Fibroblast of villous mesenchyme (primary cell): ENCODE results near the gene EHBP1L1. TPM values are rescaled to one million over a fixed set of nuclear protein-coding genes. Genes with fewer than 3 reads are reported as not detected.

ENCODE experiments used
- DNase-seq: peaks from one replicate; pipeline ENCODE4 v3.0.0-alpha.2; 2010; ENCODE audit warnings: low read depth
- H3K4me3 ChIP-seq: 2 replicates; pipeline ENCODE4 v1.5.1; 2011; ENCODE audit warnings: low read depth, mild to moderate bottlenecking, low read length
- total RNA-seq: library from RNA; depleted of rRNA; stranded (reverse); fragments of >200 nt; gene quantifications from 2 replicates; pipeline ENCODE4 v1.2.3, GENCODE V29; 2012
- TF ChIP-seq, protein P1 (sequence below): IDR thresholded peaks from 2 replicates; pipeline ENCODE4 v1.5.1; 2012; ENCODE audit warnings: low read depth, mild to moderate bottlenecking, low read length; ENCODE audit not compliant: insufficient read depth

EHBP1L1 gene
- total RNA-seq, 1 donor: 33.7 TPM

DNA sequence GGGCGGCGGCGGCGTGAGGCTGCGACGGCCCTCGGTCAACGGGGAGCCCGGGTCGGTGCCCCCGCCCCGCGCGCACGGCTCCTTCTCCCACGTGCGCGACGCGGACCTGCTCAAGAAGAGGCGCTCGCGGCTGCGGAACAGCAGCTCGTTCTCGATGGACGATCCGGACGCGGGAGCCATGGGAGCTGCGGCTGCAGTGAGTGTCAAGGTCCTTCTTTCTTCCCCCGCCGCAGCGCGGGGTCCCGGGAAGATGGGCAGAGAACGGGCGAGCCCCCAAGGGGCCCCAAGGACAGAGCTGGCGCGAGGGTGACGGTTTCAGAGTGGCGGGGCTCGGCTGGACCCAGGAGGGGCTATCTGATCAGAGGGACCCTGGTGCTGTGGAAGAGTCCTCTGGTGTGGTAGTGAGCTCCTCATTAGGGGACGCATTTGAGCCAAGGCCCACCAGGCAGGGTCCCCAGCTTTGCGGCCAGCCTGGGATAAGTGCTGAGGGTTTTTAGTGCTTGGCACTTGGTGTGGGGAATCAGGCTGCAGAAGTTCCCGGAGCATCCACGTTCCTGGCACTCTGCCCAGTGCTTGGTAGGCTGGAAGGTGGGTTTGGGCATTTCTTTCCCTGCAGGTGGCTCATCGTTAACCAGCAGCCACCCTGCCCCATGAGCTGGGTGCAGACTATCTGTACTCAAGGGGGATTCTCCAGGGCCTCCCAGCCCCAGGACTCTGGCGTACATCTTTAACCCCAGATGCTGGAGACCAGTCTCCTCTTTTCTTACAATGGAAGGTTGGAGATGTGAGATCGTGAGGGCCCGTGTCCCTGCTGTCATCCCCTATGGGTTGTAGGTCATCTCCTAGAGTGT lies 9.8 kb downstream of the EHBP1L1 start:
- H3K4me3 ChIP-seq: no peak overlapping the region
- TF ChIP-seq, protein P1, sequence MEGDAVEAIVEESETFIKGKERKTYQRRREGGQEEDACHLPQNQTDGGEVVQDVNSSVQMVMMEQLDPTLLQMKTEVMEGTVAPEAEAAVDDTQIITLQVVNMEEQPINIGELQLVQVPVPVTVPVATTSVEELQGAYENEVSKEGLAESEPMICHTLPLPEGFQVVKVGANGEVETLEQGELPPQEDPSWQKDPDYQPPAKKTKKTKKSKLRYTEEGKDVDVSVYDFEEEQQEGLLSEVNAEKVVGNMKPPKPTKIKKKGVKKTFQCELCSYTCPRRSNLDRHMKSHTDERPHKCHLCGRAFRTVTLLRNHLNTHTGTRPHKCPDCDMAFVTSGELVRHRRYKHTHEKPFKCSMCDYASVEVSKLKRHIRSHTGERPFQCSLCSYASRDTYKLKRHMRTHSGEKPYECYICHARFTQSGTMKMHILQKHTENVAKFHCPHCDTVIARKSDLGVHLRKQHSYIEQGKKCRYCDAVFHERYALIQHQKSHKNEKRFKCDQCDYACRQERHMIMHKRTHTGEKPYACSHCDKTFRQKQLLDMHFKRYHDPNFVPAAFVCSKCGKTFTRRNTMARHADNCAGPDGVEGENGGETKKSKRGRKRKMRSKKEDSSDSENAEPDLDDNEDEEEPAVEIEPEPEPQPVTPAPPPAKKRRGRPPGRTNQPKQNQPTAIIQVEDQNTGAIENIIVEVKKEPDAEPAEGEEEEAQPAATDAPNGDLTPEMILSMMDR: no peak
- DNase-seq: no peak

DNA sequence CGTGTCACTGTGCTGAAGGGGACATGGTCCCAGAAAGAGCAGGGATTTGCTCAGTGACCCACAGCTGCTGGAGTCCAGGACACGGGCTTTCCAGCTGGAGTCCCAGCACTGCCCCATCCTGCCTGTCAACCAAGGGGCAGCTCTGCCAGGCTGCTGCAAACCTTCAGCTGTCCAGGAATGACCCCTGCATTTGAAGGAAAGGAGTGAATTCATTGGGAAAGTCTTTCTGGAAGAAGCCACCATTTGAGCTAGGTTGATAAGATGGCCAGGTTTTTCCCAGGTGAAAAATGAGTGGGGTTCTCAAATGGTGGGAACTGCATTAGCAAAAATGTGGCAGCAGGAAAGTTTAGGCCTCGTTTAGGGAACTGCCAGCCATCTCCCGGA lies 10.4 kb downstream of the EHBP1L1 start:
- H3K4me3 ChIP-seq: no peak overlapping the region
- TF ChIP-seq, protein P1: no peak
- DNase-seq: no peak

DNA sequence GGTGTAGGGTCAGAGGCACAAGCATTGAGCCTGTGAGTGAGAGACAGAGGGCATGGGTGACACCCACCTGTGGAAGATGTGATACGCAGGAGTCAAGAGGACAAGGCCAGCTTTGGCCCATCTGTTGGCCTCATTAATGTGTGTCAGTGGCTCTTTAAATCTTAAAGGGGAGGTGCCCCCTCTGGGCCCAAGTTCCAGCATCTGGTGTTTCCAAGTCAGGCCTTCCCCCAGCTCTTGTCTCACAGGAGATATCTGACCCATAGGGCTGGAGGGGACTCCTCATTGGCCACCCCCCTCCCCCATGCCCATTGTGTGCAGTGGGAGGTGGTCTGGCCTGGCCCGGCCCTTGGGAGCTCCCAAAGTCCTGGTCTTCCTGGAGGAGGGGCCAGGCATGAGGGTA lies 10.8 kb downstream of the EHBP1L1 start:
- peak; percentile 88 for DNase-seq
- TF ChIP-seq, protein P1: no peak
- no peak overlapping the region for H3K4me3 ChIP-seq

DNA sequence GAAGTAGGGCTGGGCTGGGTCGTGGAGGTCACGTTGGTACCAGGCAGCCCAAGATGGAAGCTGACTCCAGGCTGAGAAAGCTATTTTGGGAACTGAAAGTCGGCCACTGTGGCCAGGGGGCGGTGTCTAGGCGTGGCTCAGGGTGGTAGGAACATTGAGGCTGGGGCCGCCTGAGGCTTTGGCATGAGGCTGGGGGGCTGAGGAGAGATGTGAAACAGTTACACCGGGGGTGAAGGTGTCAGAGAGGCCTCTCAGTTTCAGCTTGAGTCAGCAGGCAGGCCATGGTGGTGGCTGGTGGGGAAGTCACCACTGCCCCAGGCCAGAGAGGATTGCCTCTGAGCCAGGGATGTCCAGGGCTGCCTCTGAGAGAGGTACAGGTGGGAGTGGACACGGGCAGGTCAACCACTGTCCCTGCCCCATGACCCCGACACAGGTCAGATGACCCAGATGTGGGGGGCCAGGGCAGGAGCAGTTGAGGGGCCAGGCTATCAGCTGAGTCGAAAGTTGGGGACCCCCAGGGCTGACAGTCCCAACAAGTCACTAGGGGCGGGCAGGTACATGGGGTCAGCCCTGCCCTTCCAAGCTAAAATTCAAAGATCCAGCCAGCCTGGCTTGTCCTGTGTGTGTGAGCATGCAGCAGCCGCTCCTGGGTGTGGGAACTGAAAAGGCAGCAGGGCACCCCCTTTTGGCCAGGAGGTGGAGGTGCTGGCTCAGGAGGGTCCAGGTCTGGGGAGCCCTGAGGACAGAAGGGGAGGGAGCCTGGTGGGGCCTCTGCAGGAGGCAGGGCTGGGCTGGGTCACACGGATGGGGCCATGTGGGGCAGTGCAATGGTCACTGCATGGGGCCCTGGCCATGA lies 12.6 kb downstream of the EHBP1L1 start:
- no peak overlapping the region for H3K4me3 ChIP-seq
- DNase-seq: peak; percentile 73
- TF ChIP-seq, protein P1: peak; percentile 71

DNA sequence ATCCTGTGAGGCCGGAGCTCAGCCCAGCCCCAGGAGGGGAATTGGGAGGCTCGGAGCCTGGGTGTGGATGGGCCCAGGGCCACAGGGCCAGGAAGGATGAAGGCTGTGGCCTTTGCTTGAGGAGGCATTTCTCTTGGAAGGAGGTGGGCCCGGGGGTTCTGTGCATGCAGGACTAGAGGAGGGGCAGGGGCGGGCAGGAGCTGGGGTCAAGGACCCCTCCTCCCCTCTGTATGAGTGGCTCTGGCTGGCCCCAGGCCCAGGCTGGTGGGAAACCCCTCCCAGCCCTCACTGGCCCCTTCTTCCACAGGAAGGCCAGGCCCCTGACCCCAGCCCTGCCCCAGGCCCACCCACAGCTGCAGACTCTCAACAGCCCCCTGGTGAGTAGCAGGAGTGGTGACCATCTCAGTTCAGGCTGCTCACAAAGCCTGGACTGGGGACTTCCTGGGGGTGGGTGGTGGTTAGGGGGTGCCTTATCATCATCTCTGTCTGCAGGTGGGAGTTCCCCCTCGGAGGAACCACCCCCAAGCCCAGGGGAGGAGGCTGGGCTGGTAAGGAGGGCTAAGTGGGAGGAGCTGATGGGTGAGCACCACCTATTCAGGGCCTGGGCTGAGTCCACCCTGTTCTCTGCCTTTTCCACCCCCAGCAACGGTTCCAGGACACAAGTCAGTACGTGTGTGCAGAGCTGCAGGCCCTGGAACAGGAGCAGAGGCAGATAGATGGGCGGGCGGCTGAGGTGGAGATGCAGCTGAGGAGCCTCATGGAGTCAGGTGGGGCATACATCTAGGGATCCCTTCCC lies 13.8 kb downstream of the EHBP1L1 start:
- DNase-seq: no peak
- TF ChIP-seq, protein P1: no peak
- H3K4me3 ChIP-seq: no peak overlapping the region

DNA sequence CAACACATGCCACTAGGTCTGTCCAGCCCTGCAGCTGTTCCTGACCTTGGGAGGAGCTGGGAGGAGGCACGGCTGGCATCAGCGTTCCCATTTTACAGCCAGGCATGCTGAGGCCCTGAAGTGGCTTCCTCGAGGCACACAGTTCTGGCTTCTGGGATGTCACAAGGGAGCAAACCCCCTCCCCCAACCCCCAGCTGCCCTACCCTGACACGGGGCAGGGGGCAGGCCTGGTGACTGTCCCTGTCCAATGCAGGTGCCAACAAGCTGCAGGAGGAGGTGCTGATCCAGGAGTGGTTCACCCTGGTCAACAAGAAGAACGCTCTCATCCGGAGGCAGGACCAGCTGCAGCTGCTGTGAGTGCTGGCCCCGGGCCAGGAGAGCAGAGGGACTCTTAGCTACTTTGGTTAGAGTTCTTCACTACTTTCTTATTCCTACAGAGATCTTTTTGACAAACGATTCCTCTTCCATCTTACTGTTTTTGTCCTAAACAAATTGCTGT lies 14.4 kb downstream of the EHBP1L1 start:
- DNase-seq: peak; percentile 26
- TF ChIP-seq, protein P1: no peak
- no peak overlapping the region for H3K4me3 ChIP-seq
